GM19351 (cell line): ENCODE results near the gene FAM53B.

ENCODE experiments used
- ATAC-seq: cut with Tn5 transposase; IDR thresholded peaks from one replicate; pipeline ENCODE4 v1.9.1; 2021; ENCODE audit warnings: mild to moderate bottlenecking, moderate library complexity; ENCODE audit not compliant: unreplicated experiment

The FAM53B gene

DNA sequence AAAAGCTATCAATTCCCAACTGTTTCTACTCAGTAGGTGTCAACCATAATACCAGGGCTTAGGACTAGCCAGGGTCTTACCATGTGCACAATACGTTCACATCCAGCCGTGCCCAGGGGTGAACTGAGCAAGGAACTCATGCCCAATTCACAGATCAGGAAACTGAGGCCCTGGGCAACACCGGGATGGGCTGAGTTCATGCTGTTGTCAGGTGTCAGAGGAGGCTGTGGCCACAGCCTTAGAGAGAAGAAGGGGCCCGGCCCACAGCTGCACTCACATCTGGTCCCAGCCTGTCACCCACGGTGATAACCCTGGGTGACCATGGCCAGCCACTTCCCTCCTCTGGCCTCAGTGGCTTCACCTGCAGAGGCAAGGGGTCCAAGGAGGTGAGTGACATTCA is 92.0 kb downstream of the FAM53B start:
- no peak for ATAC-seq

DNA sequence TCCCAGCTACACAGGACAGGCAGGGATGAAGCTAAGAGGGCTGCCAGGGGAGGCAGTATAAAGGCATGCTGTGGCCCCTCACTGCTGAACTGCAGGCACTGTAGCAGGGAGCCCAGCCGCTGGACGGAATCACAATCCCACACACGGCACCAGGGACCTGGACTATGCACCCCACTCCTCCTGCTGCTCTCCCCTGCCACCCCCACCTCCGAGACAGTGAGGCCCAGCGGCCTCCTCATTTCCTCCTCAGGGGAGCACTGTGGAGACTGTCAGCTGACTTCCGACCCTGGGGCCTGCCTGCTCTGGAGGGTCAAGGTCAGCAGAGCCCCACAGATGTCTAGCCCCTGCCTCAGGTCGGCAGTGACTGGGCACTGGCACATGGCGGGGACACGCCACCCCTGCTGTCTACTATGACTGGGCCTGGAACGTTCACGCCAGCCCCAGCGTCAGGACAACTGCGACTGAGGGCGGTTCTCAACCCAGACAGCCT is 92.7 kb downstream of the FAM53B start:
- ATAC-seq: peak; percentile 11

DNA sequence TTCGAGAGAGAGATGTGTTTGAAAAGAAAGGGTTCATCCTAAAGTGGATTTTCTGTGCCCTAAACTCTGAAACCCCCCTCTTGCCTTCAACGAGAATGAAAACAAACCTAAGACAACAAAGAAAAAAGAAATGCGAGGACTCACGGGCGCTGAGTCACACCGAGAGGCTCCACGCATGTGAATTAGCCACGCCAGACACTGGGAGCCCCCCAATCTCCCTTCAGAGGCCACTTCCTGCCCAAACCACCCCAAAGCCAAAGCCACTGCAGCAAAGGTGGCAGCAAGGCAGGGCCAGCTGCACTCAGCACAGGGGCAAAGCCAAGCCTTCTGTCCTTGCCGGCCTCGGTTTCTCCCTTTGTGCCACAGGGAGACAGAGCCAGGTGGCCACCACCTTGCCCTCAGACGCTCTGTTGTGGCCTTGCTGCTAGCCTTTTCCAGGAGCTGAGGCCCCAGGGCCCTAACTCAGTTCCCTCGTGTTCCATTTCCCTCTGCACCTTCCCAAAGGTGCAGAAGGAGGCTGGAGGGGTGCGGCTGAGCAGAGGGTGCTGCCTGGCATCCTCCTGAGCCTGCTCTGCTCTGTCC is 93.3 kb downstream of the FAM53B start:
- ATAC-seq: peak; percentile 54

DNA sequence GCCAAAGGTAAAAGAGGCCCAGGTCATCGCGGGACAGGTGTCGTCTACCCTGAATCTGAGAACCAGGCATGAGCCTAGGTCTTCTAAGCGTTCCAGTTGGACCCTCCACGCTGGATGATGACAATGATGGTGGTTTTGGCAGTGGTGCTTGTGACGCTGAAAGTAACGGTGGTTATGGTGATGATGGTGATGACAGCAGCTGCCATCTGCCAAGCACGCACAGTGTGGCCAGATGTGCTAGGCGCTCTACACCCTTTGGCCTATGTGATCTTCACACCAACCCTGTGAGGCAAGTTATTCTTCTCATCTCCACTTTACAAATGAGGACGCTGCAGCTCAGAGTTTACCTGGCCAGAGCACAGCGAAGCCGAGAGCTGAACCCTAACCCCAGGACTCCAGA is 93.9 kb downstream of the FAM53B start:
- no peak for ATAC-seq

DNA sequence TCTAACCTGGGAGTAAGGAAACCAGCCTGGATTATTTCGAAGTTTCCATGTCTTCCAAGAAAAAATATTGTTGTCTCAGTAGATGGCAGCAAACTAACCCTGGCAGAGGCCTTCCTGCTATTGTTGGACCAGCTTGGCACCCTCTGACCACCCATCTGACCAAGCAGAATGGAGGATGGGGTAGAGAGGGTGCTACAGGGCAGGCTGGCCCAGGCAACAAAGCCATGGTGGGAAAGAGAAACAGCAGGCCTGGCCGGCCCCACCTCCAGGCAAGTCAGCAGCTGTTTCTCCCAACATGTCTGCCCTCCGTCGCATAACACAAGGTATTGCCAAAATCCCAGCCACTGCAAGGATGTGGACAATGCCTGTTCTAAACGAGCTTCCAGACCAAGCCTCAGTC is 95.0 kb downstream of the FAM53B start:
- no peak for ATAC-seq

DNA sequence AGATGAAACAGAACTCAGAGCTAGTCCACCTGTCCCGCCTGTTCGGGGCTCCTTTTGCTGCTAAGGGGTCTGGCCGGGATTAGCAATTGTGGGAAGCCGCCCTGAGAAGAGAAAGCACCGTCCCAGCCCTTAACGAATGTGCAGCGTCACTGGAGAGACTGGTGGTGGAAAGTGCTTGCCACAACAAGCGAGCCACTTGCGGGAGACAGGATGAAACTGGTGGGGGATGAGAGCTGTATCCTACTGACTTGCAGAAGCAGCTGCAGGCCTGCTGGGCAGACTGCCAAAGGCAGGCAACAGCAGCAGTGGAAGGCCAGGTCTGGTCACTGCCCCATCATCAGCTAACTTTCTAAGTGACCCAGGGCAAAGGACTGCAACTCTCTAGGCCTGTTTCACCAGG is 95.4 kb downstream of the FAM53B start:
- no peak for ATAC-seq

DNA sequence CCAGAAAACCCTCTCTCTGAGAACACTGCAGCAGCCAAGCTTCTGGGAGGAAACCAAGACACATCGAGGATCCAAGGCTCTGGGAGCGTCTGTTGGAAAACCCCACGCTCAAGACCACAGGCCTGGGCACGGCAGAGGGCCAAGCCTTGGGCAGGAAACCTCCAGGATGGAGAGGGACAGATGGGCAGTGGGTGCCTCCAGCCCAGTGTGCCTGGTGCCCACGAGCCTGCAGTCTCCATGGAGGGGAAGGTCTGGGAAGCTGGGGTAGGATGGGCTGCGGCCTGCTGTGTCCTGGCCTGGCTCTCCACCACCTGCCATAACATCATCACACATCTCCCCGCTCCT is 96.1 kb downstream of the FAM53B start:
- no peak for ATAC-seq

DNA sequence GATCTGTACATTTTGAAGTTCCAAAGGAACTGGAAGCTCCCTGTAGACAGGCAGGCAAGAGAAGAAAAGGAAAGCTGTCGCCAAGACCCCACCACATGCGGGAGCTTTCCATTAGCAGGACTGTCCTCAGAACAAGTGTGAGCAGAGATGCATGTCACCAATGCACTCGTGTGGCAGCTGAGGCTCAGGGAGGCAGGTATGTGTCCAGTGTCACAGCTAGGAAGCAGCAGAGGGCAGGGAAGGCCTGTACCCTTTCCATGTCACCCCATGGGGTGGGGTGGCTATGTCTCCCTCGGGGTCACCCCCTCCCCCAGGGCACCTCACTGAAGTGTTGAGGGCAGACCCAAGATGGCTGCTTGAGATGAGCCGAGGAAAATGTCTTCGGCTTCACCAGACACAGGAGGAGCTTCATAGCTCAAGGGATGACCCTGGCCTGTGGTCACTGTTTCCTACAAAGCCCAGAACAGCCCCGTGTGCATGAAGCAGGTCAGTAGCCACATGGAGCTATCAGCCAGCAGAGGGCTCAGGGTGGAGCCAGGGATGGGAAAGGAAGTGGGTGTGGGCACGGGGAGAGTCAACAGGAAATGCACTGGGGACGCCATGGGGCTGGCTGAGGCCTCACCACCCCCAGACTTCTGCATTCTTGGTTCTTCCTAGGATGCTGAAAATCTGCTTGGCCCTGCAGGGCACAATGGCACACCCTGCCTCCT is 96.6 kb downstream of the FAM53B start:
- ATAC-seq: peak; percentile 52

DNA sequence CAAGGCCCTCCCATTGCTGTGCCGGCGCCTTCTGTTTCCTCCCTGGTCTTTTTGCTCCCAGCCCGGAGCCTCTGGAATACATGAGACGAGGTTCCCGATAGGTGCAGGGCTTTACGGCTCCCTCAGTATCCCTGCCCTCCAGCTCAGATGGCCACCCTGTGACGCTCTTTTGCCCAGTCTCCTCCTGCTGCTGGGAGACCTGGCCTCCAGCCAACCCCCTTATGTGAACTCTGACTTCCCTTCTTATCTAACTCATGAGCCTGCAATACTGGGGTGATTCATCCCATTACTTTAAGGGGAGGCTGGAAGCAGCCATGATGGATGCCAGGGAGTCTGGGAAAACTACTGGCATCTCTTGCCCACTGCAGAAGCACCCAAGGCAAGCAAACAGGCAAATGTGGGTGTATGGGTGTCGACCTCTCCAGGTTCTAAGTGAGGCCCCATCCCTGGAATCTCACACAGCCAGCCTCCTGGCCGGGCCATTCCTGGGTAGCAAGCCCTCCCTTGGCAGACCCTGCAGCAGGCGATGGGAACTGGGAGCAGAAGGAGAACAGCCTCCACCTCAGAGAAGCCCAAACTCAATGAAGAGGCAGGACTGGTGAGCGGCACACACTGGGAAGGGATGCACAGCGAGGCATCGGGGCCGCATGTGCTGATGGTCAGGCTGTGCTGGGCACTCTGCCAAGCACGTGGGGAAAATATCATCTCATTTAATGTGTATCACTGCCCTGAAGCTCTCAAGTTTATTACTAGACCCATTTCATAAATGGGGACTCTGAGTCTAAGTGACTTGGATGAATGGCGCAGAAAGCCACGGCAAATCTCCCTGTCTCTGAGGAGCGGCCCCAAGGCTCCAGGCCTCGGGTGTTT is 97.5 kb downstream of the FAM53B start:
- ATAC-seq: no peak

DNA sequence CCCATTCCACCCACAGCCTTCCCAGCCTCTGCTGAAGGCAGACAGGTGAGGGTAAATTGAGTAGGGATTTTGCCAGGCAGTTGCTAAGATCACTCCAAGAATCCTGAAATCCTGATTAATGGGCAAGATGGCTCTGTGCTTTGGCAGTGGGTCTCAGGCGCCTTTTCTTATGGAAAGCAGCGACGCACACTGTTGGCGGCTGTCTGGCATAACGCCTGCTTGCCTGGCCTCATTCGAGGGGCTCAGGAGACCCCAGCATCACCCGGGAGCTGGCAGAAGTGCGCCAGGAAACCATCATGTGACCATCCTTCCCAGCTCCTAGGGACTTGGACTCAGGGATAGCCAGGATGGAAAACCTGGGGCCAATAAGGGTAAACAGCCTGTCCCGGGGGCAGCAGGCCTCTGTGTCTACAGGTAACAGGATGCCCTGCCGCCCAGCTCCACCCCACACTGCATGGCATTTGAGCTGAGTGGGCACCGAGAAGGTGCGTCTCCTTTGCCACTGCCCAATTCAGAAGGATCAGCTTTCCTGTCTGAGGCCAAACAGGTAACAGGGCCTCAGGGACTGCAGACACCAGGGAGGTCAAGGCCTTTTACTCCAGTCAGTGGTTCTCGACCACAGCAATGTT is 98.6 kb downstream of the FAM53B start:
- no peak for ATAC-seq

DNA sequence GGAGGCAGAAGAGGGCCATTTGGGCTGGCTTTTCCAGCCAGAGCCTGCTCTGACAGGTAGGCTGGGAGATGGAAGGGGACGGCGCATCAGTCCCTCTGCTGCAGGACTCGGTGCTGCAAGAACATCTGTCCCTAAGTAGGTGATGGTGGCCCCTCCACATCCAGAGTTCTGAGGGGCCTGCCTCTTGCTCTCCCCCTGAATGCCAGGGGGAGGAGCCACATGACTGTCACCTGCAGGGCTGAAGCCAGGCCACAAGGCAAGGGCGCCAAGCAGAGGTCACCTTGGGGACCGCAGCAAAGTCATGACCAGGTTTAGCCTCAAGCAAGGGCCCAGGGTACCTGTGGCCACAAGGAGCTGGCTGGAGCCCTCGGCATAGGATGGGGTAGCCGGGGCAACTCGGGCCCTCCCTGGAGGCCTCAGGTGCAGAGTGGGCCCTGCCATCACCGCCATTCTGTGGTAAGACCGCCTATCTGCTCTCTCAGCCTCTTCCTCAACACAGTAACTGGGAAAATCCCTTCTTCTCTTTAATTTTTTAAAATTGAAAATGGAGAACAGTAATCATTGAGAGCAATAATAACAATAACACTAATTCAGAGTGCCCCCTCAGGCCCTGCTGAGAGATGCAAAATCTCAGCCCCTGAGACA is 99.3 kb downstream of the FAM53B start:
- no peak for ATAC-seq

DNA sequence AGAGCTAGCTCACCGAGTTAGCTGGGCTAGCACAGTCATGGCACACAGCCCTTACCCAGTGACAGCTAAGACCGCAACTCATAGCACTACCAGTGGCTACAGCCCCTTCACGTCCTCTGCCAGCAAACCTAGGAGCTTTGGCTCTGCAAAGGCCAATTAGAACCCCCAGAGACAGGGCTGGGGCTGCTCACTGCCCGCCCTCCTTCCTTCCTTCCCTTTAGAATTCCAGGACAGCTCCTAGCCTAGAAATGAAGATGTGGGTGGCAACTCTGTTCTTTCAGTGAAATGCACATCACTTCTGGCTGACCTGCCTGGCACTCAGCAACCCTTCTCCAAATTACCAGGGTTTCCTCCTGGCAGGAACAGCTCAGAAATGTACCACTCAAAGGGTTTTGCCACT is 99.9 kb downstream of the FAM53B start:
- no peak for ATAC-seq

DNA sequence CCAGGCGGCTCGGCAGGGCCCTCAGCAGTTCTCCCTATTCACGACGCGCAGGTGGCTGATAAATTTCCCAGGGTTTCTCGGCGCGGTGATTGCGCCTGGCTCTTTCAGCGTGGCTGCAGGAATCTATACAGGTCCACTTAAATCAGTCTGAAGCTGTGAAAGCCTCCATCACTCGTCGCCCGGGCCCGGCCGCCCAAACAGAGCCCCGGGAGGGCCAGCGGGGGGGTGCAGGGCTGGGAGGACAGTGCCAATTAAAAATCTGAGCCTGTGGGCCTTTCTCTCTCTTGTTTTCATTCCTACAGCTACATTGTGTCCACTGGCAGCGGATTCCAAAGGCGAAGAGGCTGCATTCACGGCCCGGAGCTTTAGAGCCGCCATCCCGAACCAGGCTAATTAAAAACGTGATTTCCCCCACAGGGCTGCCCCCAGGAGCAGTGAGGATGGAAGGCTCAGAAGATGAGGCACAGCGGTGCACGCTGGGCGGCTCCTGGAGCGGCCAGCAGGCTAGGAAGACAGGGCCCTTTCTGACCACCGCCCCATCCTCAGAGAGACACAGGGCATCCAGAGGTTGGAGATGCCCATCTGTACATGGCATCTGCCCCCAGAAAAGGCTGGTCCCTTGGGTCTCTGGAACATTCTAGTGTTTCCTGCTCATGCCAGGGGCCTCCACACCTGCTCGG is 100.7 kb downstream of the FAM53B start:
- ATAC-seq: no peak

DNA sequence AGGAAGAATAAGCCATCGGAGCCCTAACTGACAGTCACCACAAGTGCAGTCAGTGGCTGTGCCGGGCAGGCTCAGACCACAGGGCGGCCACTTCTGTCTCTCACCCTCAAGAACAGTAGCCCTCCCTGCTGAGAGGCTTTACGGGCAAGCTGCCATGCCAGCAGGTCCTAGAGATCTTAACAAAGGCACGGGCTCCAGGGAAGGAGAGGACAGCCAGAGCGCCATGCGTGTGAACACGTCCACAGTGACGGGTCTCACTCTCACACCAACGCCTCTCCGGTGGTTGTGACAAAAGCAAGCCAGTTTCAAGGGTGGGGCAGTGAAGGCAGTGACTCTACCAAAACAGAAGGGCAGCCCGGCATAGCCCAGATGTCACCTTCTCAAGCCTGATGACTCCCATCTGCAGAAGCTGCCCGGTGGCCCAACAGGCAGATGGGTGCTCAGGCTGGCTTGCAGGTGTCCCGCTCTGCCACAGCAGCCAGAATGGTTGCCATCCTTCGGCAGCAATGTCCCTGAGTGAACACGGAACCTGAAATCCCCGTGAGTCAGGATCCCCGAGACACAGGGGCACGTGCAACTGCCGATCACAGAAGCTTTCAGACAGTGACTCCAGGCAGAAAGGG is 102.0 kb downstream of the FAM53B start:
- no peak for ATAC-seq

DNA sequence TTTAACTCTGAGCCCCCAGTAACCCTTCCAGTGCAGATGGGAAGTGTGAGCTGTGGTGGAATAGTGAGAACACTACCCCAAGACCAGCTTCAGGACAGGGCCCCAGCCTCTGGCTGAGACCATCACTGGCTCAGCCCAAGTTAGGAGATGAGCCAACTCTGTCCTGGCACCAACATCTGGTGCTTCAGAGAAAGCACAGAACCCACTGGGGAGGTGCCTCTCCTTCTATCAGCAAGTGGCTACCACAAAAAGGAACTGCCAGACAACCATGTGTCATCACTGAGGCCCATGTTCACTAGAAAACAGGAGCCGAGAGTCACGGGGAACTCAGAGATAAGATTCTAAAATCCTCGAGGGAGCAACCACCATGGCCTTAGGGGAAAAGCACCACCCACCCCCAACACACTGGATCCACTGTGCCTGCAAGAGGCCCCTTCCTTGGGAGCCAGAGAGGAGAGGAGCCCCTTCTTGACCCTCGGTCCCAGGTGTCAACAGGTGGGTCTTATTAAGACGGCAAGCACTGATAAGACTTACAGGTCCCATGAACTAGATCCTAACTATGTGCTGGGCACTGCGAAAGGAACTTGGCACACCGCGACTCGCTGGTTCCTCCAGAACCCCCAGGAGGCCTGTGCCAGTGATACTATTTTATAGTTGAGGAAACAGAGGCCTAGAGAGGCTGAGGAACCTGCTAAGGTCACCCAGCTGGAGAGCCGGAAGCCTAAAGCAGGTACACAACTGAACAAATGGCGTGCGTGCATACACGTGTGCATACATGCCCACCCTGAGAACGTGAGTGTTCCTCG is 102.7 kb downstream of the FAM53B start:
- ATAC-seq: peak; percentile 56

DNA sequence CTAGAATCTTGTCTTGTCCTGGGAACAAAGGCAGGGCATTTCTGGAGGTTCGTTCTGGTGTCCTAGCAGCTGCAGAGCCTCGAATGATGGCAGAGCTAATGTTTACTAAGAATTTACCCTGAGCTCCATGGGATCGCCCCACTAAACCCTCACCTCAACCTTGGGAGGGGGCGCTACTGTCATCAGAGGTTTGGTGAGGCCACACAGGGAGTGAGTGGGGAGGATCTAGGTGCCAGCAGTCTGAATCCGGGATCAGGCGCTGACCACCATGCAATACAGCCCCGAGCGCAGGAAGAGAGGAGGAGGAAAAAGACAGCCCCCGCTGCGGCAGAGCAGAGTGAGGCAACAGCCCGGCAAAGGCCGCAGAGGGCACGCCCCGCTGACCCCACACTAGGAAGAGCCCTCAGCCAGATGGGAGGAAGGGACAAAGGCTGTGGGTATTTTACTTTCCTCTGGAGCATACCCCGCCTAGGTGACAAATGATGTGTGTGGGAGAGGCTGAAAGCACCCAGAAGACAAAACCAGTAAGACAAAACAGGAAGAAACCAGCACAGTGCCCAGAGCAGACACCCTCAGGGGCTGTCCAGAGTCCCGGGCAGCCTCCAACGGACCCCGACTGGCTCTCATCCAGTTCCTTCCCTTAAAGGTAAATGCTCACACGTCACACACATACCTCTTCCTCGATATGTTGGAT is 103.5 kb downstream of the FAM53B start:
- ATAC-seq: peak; percentile 52

DNA sequence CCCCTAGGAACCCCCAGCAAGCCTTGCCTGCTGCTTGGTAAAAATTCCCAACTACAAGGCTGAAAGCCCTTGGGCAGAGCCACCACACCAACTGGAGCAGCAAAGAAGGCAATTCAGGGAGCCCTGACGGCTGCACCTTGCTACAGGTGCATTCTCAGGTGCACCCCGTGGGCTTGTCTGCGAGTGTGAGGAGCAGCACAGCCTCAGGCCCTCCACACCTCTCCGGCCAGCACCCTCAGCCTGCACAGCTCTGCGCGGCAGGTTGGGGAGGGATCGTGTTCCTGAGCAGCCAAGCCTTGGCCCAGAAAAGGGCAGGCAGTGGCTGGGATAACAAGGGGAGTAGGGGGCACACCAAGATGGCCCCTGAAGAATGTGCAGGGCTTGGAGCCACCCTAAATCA is 104.1 kb downstream of the FAM53B start:
- ATAC-seq: no peak

DNA sequence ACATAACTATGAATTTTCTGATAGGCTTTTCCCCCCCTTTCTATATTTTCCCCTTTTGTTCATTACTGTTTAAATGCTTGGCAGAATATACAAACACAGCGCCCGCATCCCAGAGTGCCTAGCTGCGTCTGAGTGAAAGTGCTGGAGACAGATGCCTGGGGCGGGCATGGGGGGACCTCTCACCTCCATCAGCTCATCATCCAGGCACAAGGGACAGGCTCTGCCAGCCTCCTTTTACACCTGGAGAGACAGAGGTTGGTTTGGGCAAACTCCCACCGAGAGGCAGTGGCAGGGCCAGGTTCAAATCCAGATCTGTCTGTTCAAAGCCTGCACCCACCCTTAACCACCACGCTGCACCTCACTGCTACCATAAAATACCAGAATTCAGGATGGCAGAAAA is 104.5 kb downstream of the FAM53B start:
- no peak for ATAC-seq

DNA sequence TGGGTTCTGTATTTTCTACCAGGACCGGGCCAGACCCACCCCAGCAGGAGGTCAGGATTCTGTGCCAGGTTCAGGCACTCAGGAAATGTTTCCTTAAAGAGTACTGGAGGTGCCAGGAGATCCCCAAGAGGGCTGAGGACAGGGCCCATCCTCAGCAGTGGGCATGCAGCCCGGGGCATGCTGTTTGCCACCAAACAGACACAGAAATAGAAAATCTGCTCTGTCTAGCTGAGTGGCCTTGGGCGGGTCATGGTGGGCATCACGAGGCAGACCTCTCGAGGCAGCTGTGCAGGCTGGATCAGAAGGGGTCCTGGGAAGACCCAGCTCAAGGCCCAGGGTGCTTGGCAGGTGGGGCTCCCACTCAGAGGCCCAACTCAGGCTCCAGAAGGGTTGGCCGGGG is 105.0 kb downstream of the FAM53B start:
- no peak for ATAC-seq
